HEK293 (cell line): ENCODE results near the gene IQCE.

Experiments
- EGR2 ChIP-seq: fragments of 450-650 bp; formaldehyde crosslinking; IDR thresholded peaks from 2 replicates; pipeline ENCODE4 v1.5.1; 2016; ENCODE audit warnings: low read depth, missing biosample characterization, missing genetic modification characterization
- GLIS1 ChIP-seq: fragments of 450-650 bp; formaldehyde crosslinking; IDR thresholded peaks from 2 replicates; pipeline ENCODE4 v1.5.1; 2016; ENCODE audit warnings: missing biosample characterization, missing genetic modification characterization
- IKZF3 ChIP-seq: fragments of 450-650 bp; IDR thresholded peaks from 2 replicates; pipeline ENCODE4 v1.5.0; 2018; ENCODE audit warnings: missing biosample characterization, mild to moderate bottlenecking, missing genetic modification characterization, moderate library complexity
- KLF16 ChIP-seq: fragments of 450-650 bp; formaldehyde crosslinking; IDR thresholded peaks from 2 replicates; pipeline ENCODE4 v1.5.1; 2017; ENCODE audit warnings: missing biosample characterization, missing genetic modification characterization
- TCF7L2 ChIP-seq: IDR thresholded peaks from 2 replicates; pipeline ENCODE4 v1.6.1; 2011; ENCODE audit warnings: low read depth, mild to moderate bottlenecking, inconsistent platforms, low read length, moderate library complexity, borderline replicate concordance
- ZBTB1 ChIP-seq: fragments of 450-650 bp; formaldehyde crosslinking; IDR thresholded peaks from 2 replicates; pipeline ENCODE4 v1.5.1; 2016; ENCODE audit warnings: missing biosample characterization, missing genetic modification characterization
- ZBTB8A ChIP-seq: fragments of 450-650 bp; formaldehyde crosslinking; IDR thresholded peaks from 2 replicates; pipeline ENCODE4 v1.5.1; 2016; ENCODE audit warnings: missing biosample characterization, missing genetic modification characterization
- ZEB2 ChIP-seq: fragments of 450-650 bp; formaldehyde crosslinking; IDR thresholded peaks from 2 replicates; pipeline ENCODE4 v1.5.1; 2016; ENCODE audit warnings: missing biosample characterization, missing genetic modification characterization
- ZFP3 ChIP-seq: fragments of 450-650 bp; formaldehyde crosslinking; IDR thresholded peaks from 2 replicates; pipeline ENCODE4 v1.5.1; 2016; ENCODE audit warnings: low read depth, missing biosample characterization, missing genetic modification characterization
- ZNF239 ChIP-seq: fragments of 450-650 bp; formaldehyde crosslinking; IDR thresholded peaks from 2 replicates; pipeline ENCODE4 v1.5.1; 2016; ENCODE audit warnings: missing biosample characterization, missing genetic modification characterization
- ZNF248 ChIP-seq: fragments of 450-650 bp; formaldehyde crosslinking; IDR thresholded peaks from 2 replicates; pipeline ENCODE4 v1.5.1; 2017; ENCODE audit warnings: missing biosample characterization, missing genetic modification characterization
- ZNF324 ChIP-seq: fragments of 450-650 bp; formaldehyde crosslinking; IDR thresholded peaks from 2 replicates; pipeline ENCODE4 v1.5.1; 2016; ENCODE audit warnings: missing biosample characterization, missing genetic modification characterization
- ZNF398 ChIP-seq: fragments of 450-650 bp; formaldehyde crosslinking; IDR thresholded peaks from 2 replicates; pipeline ENCODE4 v1.5.1; 2017; ENCODE audit warnings: missing biosample characterization, missing genetic modification characterization
- ZNF416 ChIP-seq: fragments of 450-650 bp; formaldehyde crosslinking; IDR thresholded peaks from 2 replicates; pipeline ENCODE4 v1.5.1; 2016; ENCODE audit warnings: missing biosample characterization, missing genetic modification characterization
- ZNF660 ChIP-seq: fragments of 450-650 bp; IDR thresholded peaks from 2 replicates; pipeline ENCODE4 v1.5.1; 2018; ENCODE audit warnings: missing biosample characterization, mild to moderate bottlenecking, missing genetic modification characterization
- TF ChIP-seq, protein P1 (sequence below): fragments of 450-650 bp; formaldehyde crosslinking; IDR thresholded peaks from 2 replicates; pipeline ENCODE4 v1.5.1; 2016; ENCODE audit warnings: missing biosample characterization, missing genetic modification characterization, borderline replicate concordance
- TF ChIP-seq, protein P2 (sequence below): fragments of 450-650 bp; formaldehyde crosslinking; IDR thresholded peaks from 2 replicates; pipeline ENCODE4 v1.5.1; 2016; ENCODE audit warnings: missing biosample characterization, missing genetic modification characterization
- TF ChIP-seq, protein P3 (sequence below): fragments of 450-650 bp; formaldehyde crosslinking; IDR thresholded peaks from 2 replicates; pipeline ENCODE4 v1.5.1; 2016; ENCODE audit warnings: missing biosample characterization, missing genetic modification characterization
- TF ChIP-seq, protein P4 (sequence below): fragments of 450-650 bp; formaldehyde crosslinking; IDR thresholded peaks from 2 replicates; pipeline ENCODE4 v1.5.1; 2016; ENCODE audit warnings: missing biosample characterization, missing genetic modification characterization

The IQCE gene

DNA sequence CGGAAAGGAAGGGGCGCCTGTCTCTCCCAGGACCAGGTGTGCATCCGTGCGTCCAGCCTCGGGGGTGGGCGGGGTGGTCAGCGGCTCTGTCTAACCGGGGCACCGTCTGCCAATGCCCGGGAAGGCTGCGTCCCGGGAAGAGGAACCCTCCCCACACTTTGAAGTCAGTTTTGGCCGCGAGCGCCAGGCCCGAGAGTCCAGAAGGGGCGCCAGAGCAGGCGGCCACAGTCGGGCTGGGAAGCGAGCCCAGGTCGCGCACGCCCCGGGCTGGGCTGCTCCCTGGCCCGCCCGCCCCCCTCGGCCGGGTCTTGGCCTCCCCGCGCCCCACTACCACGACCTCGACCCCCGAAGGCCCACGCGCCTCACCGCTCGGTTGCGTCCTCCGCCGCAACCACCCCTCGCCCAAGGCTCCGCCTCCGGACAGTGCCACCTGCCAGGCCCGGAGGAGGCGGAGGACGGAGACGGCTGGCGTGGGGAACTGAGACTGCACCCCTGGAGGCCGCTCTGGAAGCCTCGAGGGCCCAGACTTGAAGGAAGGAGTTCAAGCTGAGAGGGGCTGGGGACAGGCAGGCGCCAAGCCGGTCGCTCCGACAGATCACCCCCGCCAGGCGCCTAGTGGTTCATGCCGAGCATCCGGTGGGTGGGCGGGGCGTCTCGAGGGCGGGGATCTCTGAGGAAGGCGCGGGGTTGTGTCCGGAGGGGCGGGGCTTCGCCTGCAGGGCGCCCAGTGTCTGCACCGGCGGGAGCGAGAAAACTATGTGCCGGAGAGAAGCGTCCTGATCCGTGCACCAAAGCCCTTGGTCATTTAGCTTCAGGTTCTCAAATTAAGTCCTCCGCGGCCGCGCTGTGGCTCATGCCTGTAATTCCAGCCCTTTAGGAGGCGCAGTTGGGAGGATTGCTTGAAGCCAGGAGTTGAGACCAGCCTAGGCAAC lies 3.4 kb upstream of the IQCE start, which contains the start of gene BRAT1 (continued):
- TF ChIP-seq, protein P1, sequence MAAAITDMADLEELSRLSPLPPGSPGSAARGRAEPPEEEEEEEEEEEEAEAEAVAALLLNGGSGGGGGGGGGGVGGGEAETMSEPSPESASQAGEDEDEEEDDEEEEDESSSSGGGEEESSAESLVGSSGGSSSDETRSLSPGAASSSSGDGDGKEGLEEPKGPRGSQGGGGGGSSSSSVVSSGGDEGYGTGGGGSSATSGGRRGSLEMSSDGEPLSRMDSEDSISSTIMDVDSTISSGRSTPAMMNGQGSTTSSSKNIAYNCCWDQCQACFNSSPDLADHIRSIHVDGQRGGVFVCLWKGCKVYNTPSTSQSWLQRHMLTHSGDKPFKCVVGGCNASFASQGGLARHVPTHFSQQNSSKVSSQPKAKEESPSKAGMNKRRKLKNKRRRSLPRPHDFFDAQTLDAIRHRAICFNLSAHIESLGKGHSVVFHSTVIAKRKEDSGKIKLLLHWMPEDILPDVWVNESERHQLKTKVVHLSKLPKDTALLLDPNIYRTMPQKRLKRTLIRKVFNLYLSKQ (tag by site-specific recombination), result no peak
- 0 out of 2 replicates have a peak, but pooled peaks have one; percentile 49 for TF ChIP-seq ZNF660 (tag by site-specific recombination)
- TF ChIP-seq, protein P2, sequence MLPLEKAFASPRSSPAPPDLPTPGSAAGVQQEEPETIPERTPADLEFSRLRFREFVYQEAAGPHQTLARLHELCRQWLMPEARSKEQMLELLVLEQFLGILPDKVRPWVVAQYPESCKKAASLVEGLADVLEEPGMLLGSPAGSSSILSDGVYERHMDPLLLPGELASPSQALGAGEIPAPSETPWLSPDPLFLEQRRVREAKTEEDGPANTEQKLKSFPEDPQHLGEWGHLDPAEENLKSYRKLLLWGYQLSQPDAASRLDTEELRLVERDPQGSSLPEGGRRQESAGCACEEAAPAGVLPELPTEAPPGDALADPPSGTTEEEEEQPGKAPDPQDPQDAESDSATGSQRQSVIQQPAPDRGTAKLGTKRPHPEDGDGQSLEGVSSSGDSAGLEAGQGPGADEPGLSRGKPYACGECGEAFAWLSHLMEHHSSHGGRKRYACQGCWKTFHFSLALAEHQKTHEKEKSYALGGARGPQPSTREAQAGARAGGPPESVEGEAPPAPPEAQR, result no peak
- no peak for TF ChIP-seq ZFP3 (tag by site-specific recombination)
- peak; percentile 36; the same call in 1 of the 2 replicates for TF ChIP-seq IKZF3 (tag by site-specific recombination)
- TF ChIP-seq TCF7L2, result no peak; the same call in 1 of the 2 replicates
- peak; percentile 68; the same call in 1 of the 2 replicates for TF ChIP-seq ZEB2 (tag by site-specific recombination)
- TF ChIP-seq EGR2 (tag by site-specific recombination), result peak; percentile 72
- TF ChIP-seq ZBTB1, result no peak
- TF ChIP-seq ZNF239 (tag by site-specific recombination), result no peak
- no peak for TF ChIP-seq ZNF416
- TF ChIP-seq, protein P3, sequence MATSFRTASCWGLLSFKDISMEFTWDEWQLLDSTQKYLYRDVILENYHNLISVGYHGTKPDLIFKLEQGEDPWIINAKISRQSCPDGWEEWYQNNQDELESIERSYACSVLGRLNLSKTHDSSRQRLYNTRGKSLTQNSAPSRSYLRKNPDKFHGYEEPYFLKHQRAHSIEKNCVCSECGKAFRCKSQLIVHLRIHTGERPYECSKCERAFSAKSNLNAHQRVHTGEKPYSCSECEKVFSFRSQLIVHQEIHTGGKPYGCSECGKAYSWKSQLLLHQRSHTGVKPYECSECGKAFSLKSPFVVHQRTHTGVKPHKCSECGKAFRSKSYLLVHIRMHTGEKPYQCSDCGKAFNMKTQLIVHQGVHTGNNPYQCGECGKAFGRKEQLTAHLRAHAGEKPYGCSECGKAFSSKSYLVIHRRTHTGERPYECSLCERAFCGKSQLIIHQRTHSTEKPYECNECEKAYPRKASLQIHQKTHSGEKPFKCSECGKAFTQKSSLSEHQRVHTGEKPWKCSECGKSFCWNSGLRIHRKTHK, result no peak
- TF ChIP-seq KLF16 (tag by site-specific recombination), result peak; percentile 85
- TF ChIP-seq ZNF248 (tag by site-specific recombination), result no peak
- TF ChIP-seq ZBTB8A (tag by site-specific recombination), result peak; percentile 89
- TF ChIP-seq GLIS1 (tag by site-specific recombination), result peak; percentile 60; the same call in 1 of the 2 replicates
- TF ChIP-seq ZNF324 (tag by site-specific recombination), result peak; percentile 53; the same call in 1 of the 2 replicates
- TF ChIP-seq, protein P4, sequence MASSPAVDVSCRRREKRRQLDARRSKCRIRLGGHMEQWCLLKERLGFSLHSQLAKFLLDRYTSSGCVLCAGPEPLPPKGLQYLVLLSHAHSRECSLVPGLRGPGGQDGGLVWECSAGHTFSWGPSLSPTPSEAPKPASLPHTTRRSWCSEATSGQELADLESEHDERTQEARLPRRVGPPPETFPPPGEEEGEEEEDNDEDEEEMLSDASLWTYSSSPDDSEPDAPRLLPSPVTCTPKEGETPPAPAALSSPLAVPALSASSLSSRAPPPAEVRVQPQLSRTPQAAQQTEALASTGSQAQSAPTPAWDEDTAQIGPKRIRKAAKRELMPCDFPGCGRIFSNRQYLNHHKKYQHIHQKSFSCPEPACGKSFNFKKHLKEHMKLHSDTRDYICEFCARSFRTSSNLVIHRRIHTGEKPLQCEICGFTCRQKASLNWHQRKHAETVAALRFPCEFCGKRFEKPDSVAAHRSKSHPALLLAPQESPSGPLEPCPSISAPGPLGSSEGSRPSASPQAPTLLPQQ (tag by site-specific recombination), result no peak
- peak; percentile 31; the same call in 1 of the 2 replicates for TF ChIP-seq ZNF398 (tag by site-specific recombination)
